Esophagus muscularis mucosa (tissue), 4 donors: ENCODE data around the gene HABP4. TPM values are rescaled to one million over a fixed set of nuclear protein-coding genes. Genes with fewer than 3 reads are reported as not detected.

Source experiments
- DNase-seq: peaks from one replicate; pipeline ENCODE4 v3.0.0-alpha.2; 2017; ENCODE audit errors: extremely low spot score
- H3K27ac ChIP-seq, 4 donors: fragments of 200-600 bp; sonication (generic); replicated peaks in 1 of 4; 1 replicate in 3 of 4; 2 replicates in 1 of 4; pipeline ENCODE4 v1.5.1; 2016 to 2019; ENCODE audit warnings: mild to moderate bottlenecking in 1 of 4
- H3K27me3 ChIP-seq, 4 donors: fragments of 200-600 bp; sonication (generic); one replicate each; pipeline versions ENCODE4 v1.5.1 to v1.6.0; 2016 to 2019
- H3K36me3 ChIP-seq, 4 donors: fragments of 200-600 bp; sonication (generic); one replicate each; pipeline ENCODE4 v1.5.1; 2016 to 2019
- H3K4me1 ChIP-seq, 4 donors: fragments of 200-600 bp; sonication (generic); one replicate each; pipeline ENCODE4 v1.5.1; 2016 to 2019
- H3K4me3 ChIP-seq, 4 donors: fragments of 200-600 bp; sonication (generic); 1 replicate in 2 of 4; 2 replicates in 2 of 4; pipeline ENCODE4 v1.5.1; 2016 to 2019; ENCODE audit warnings: mild to moderate bottlenecking in 4 of 4, moderate library complexity in 1 of 4
- H3K9me3 ChIP-seq, 4 donors: fragments of 200-600 bp; sonication (generic); 1 replicate in 3 of 4; 2 replicates in 1 of 4; pipeline ENCODE4 v1.5.1; 2016 to 2019
- EP300 ChIP-seq: sonication (generic); formaldehyde crosslinking; IDR thresholded peaks from one replicate; pipeline ENCODE4 v1.6.1; 2017; ENCODE audit warnings: antibody characterized with exemption
- POLR2A ChIP-seq: fragments of 450-650 bp; IDR thresholded peaks from one replicate; pipeline ENCODE4 v1.6.1; 2017; ENCODE audit warnings: antibody characterized with exemption, moderate library complexity, mild to moderate bottlenecking, low read depth
- POLR2AphosphoS5 ChIP-seq, 2 donors: sonication (generic); formaldehyde crosslinking; IDR thresholded peaks; one replicate each; pipeline ENCODE4 v1.6.1; 2017; ENCODE audit warnings: antibody characterized with exemption in 2 of 2
- WGBS: methylation state at CpG from one replicate; pipeline ENCODE4 v1.1.5; 2018; 5-methylcytosine and 5-hydroxymethylcytosine counted together
- intact Hi-C: fragments of 100-400 bp; cut with DNase I; formaldehyde crosslinking; loops from one replicate; pipeline ENCODE4 v1.15.1; 2023
- total RNA-seq, 4 donors: library from RNA; depleted of rRNA; stranded (reverse); fragments of >200 nt; gene quantifications; one replicate each; pipeline versions ENCODE4 v1.1.0 to v1.2.1, GENCODE V29; 2016
- TF ChIP-seq, protein P1 (sequence below), 3 experiments: fragments of 200-600 bp in 2 of 3; fragments of 450-650 bp in 1 of 3; sonication (generic) in 2 of 3; IDR thresholded peaks; one replicate each; pipeline ENCODE4 v1.5.1; 2017 to 2019; ENCODE audit warnings: antibody characterized with exemption in 3 of 3, mild to moderate bottlenecking in 2 of 3, moderate library complexity in 1 of 3

Gene HABP4
- total RNA-seq, 4 donors from 2014 or later, result 38.4 to 97.2 (median 54.2) TPM

DNA sequence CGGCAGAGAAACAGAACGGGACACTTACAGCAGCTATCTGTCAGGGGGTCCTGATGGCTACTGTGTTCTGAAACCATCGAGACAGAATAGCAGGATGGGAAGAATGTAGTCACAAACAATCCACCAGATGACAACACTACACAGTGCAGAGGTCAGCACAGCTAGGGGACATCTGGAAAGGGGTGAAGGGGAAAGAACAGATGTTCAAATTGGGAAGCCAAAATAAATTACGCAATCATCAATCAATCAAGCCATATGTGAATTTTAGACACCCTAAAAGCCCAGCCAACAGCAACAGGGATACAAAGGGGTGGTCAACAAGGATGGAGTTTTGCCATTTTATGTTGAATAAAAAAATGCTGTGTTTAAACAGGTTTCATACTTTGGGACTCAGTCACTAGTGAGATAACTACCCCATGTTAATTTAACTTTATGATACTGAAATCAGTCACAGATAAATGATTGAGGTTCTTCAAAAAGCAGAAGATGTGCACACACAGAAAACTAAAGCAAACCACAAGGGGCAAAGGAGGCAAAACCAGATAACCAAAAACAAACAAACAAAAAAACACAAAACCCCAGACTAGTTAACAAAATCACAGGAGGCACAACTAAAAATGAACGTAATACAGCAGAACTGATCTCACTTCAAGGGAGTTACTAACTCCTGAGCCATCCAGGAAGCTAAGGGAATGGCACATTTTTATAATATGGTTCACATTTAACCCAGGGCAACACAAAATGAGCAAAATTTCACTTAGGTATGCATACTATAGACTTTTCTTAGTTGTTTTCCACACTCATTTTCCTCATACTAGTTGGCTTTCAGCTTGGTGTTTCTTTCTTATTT lies 65.9 kb downstream of the HABP4 start:
- peak in 1 of 2 donors; percentile 32 for TF ChIP-seq POLR2AphosphoS5 (IDR thresholded peaks at IDR 0.05)
- no peak for TF ChIP-seq EP300
- intact Hi-C loops, result no loop called here
- Histone ChIP-seq H3K9me3 (no peaks in the 10 kb centered on the region), H3K36me3 (peaks cover 0 to 33% (median 20%) of the 10 kb centered on the region in 4 donors), H3K4me3 (no peak overlapping the region), H3K4me1 (peaks cover 6 to 20% (median 16%) of the 10 kb centered on the region in 4 donors), H3K27me3 (no peaks in the 10 kb centered on the region), H3K27ac (peak overlapping the region; percentile 25 to 68 (median 58))
- 64% methylated on average over 5 of the region's 5 CpGs for WGBS
- no peak for DNase-seq

DNA sequence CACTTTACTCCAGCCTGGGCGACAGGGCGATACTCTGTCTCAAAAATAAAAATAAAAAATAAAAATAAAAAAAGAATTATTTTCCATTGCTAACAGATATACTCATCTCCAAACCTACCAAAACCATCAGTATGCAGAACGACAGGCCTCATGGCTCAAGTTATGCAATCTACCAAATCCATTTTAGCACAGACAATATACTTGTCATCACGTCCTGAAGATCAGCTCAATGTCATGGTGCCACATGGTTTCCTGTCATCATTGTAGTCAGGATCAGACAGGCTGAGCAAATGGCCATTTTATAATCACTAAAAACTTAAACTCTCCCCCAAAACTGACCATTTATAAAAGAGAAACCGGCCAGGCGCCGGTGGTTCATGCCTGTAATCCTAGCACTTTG lies 69.1 kb downstream of the HABP4 start:
- H3K27ac ChIP-seq, result no peak overlapping the region
- H3K27me3 ChIP-seq, result no peaks in the 10 kb centered on the region
- peaks cover 6 to 13% (median 8%) of the 10 kb centered on the region in 4 donors for H3K4me1 ChIP-seq
- H3K9me3 ChIP-seq, result no peaks in the 10 kb centered on the region
- 94% methylated on average over 7 of the region's 7 CpGs for whole genome bisulfite sequencing
- H3K4me3 ChIP-seq, result no peak overlapping the region
- intact Hi-C loops, result no loop called here
- no peak for DNase-seq
- peaks cover 6 to 51% (median 20%) of the 10 kb centered on the region in 4 donors for H3K36me3 ChIP-seq
- TF ChIP-seq, protein P1, sequence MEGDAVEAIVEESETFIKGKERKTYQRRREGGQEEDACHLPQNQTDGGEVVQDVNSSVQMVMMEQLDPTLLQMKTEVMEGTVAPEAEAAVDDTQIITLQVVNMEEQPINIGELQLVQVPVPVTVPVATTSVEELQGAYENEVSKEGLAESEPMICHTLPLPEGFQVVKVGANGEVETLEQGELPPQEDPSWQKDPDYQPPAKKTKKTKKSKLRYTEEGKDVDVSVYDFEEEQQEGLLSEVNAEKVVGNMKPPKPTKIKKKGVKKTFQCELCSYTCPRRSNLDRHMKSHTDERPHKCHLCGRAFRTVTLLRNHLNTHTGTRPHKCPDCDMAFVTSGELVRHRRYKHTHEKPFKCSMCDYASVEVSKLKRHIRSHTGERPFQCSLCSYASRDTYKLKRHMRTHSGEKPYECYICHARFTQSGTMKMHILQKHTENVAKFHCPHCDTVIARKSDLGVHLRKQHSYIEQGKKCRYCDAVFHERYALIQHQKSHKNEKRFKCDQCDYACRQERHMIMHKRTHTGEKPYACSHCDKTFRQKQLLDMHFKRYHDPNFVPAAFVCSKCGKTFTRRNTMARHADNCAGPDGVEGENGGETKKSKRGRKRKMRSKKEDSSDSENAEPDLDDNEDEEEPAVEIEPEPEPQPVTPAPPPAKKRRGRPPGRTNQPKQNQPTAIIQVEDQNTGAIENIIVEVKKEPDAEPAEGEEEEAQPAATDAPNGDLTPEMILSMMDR (IDR thresholded peaks at IDR 0.05), result no peak
- TF ChIP-seq EP300 (no peak), POLR2A (no peak), POLR2AphosphoS5 (IDR thresholded peaks at IDR 0.05) (no peak)

DNA sequence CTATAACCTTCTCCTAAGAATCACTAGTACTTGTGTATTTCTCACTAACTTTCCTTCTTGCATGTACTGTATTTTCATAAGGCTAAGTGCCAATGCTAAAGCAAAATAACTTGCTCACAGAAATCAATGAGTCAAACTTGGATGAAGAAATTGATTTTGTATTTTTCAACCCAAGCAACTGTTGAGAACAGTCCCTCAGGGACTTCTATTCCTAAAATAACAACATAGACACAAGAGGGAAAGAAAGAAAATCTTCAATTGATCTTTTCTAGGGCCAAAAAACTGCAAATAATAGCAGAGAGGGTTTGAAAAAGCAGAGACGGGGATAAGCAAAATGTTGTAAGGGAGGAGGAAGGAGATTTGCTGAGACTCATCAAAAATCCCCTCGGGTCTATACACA lies 69.8 kb downstream of the HABP4 start:
- intact Hi-C loops, result no loop called here
- TF ChIP-seq, protein P1 (IDR thresholded peaks at IDR 0.05), result no peak
- TF ChIP-seq EP300, result no peak
- TF ChIP-seq POLR2A, result no peak
- TF ChIP-seq POLR2AphosphoS5 (IDR thresholded peaks at IDR 0.05), result no peak
- 72% methylated on average over 2 of the region's 2 CpGs for WGBS
- peak overlapping the region in 1 of 4 donors; percentile 32 for H3K27ac ChIP-seq
- H3K9me3 ChIP-seq, result no peaks in the 10 kb centered on the region
- DNase-seq, result no peak
- no peak overlapping the region for H3K4me3 ChIP-seq
- H3K27me3 ChIP-seq, result no peaks in the 10 kb centered on the region
- H3K4me1 ChIP-seq, result peaks cover under 1 to 13% (median 6%) of the 10 kb centered on the region in 4 donors
- H3K36me3 ChIP-seq, result peaks cover 6 to 46% (median 17%) of the 10 kb centered on the region in 4 donors

DNA sequence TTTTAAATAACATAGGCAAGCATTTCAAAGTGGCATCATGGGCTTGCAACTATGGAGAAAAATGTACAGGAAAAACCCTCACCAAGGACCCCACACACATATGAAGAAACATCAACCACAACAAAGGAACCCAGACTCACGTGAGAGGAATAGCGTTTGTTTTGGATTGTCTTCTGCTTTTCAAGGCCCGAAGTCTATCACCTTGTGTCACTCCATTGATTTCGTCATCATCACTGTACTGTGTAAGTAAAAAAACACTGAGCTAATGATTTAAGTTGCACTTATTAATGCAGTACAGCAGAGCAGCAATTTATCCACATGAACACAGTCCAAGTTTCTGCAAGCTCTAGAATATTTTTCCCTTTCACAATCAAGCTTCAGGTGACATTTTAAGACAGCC lies 72.4 kb downstream of the HABP4 start:
- H3K36me3 ChIP-seq, result peaks cover 6 to 55% (median 19%) of the 10 kb centered on the region in 4 donors
- peaks cover 0 to 4% (median 2%) of the 10 kb centered on the region in 4 donors for H3K4me1 ChIP-seq
- WGBS, result 83% methylated on average over 4 of the region's 4 CpGs
- TF ChIP-seq EP300 (no peak), POLR2AphosphoS5 (IDR thresholded peaks at IDR 0.05) (no peak), POLR2A (no peak)
- TF ChIP-seq, protein P1 (IDR thresholded peaks at IDR 0.05), result no peak
- no peaks in the 10 kb centered on the region for H3K27me3 ChIP-seq
- no peak overlapping the region for H3K4me3 ChIP-seq
- intact Hi-C loops, result no loop called here
- no peak overlapping the region for H3K27ac ChIP-seq
- no peaks in the 10 kb centered on the region for H3K9me3 ChIP-seq
- DNase-seq, result no peak

DNA sequence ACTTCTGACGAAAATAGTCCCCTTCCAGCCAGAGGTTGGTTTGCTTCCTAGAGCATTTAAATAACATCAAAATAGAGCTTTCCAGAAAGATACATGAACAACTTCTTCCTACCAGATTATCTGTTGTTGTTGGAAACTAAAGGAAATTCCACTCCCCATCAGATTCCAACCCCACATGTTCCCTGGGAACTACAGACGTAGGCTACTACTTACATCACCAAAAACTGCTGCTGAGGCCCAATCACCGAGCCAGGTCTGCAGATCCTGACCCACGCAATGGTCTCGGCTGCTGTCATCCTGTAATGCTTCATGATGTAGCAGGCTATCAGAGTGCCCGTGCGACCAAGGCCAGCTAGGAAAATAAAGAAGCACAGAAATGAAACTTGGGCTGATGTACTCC lies 73.4 kb downstream of the HABP4 start:
- Histone ChIP-seq H3K9me3 (no peaks in the 10 kb centered on the region), H3K4me3 (no peak overlapping the region), H3K36me3 (peaks cover 6 to 52% (median 21%) of the 10 kb centered on the region in 4 donors), H3K27ac (peak overlapping the region in 2 of 4 donors; percentile 3 to 42), H3K27me3 (no peaks in the 10 kb centered on the region), H3K4me1 (peaks cover 0 to 4% (median 2%) of the 10 kb centered on the region in 4 donors)
- whole genome bisulfite sequencing, result 90% methylated on average over 7 of the region's 7 CpGs
- TF ChIP-seq POLR2A (no peak), POLR2AphosphoS5 (IDR thresholded peaks at IDR 0.05) (no peak), EP300 (no peak)
- TF ChIP-seq, protein P1 (IDR thresholded peaks at IDR 0.05), result no peak
- no peak for DNase-seq
- intact Hi-C loops, result no loop called here
